AG09319 (cell line): ENCODE data around the gene RSPH9.

ENCODE experiments used
- DNase-seq: peaks from one replicate; pipeline ENCODE4 v3.0.0-alpha.2; 2010; ENCODE audit warnings: low read depth; ENCODE audit errors: extremely low read depth
- CTCF ChIP-seq: IDR thresholded peaks from 2 replicates; pipeline ENCODE4 v1.5.1; 2011; ENCODE audit warnings: low read depth, mild to moderate bottlenecking, inconsistent platforms, low read length, moderate library complexity

Gene RSPH9

GRCh38 chr6:43705996-43706395 is 61.2 kb downstream of the RSPH9 start:
- no peak for DNase-seq
- no peak for TF ChIP-seq CTCF

GRCh38 chr6:43706788-43707187 is 62.0 kb downstream of the RSPH9 start:
- DNase-seq: no peak
- no peak for TF ChIP-seq CTCF

- DNase-seq: no peak
- no peak for TF ChIP-seq CTCF
These were observed 62.4 kb downstream of the RSPH9 start for GRCh38 chr6:43707269-43707668.

- no peak for TF ChIP-seq CTCF
- no peak for DNase-seq
These were observed 62.9 kb downstream of the RSPH9 start for GRCh38 chr6:43707767-43708166.

- no peak for TF ChIP-seq CTCF
- DNase-seq: peak; percentile 56
These were observed 64.2 kb downstream of the RSPH9 start for GRCh38 chr6:43708860-43709653.

- no peak for TF ChIP-seq CTCF
- DNase-seq: no peak
These were observed 64.9 kb downstream of the RSPH9 start for GRCh38 chr6:43709654-43710303.

- DNase-seq: no peak
- TF ChIP-seq CTCF: no peak
These were observed 65.7 kb downstream of the RSPH9 start for GRCh38 chr6:43710576-43710975.
